ENCODE measurements around the gene HYAL2. TPM values are rescaled to one million over a fixed set of nuclear protein-coding genes. Genes with fewer than 3 reads are reported as not detected.
A peak's percentile ranks its signal among the peaks of the same experiment; 100 is the strongest.

Gene HYAL2
- total and polyA plus RNA-seq, 9 of the 15 experiments (the other 6 are each of a cell fraction or from before 2014, with no cell fraction given) = 0.36 to 22.7 (median 11.4) TPM; not detected in 1

- TF ChIP-seq FOXP4 (CRISPR knock-in tag; IDR thresholded peaks at IDR 0.05; ENCODE audit: borderline replicate concordance) = no peak
- TF ChIP-seq EGR1 (conservative IDR thresholded peaks at IDR 0.05) = peak; percentile 52
- no peak for TF ChIP-seq HNRNPLL (IDR thresholded peaks at IDR 0.05; ENCODE audit: low read depth, low read length, poor library complexity, severe bottlenecking)
- peak; percentile 68 for TF ChIP-seq CC2D1A (IDR thresholded peaks at IDR 0.05)
- no peak for TF ChIP-seq SIRT6 (IDR thresholded peaks at IDR 0.05; ENCODE audit: low read depth, low read length)
- TF ChIP-seq RB1 (IDR thresholded peaks at IDR 0.05; ENCODE audit: low read depth) = peak; percentile 52
- TF ChIP-seq SAFB (IDR thresholded peaks at IDR 0.05; ENCODE audit: borderline replicate concordance, low read depth, low read length) = no peak
- no peak for TF ChIP-seq ZNF76 (CRISPR knock-in tag; IDR thresholded peaks at IDR 0.05; ENCODE audit: borderline replicate concordance)
- no peak for TF ChIP-seq ZNF785 (CRISPR knock-in tag; IDR thresholded peaks at IDR 0.05)
- TF ChIP-seq NONO (IDR thresholded peaks at IDR 0.05; ENCODE audit: low read depth in 2 of 2, low read length in 1 of 2) = no peak; a peak in 1 of 4 replicates
- TF ChIP-seq E2F8 (IDR thresholded peaks at IDR 0.05; ENCODE audit: low read depth, partially characterized antibody) = peak; percentile 43
- no peak for TF ChIP-seq MTA1 (IDR thresholded peaks at IDR 0.05; ENCODE audit: borderline replicate concordance)
Observed at GRCh38 chr3:50272911-50273688, 49.4 kb downstream of the HYAL2 start (continued).
